SW480 (cell line): ENCODE data around the gene ANGPTL8.

ENCODE experiments used
- DNase-seq: peaks from one replicate; pipeline ENCODE4 v3.0.0-alpha.2; 2016; ENCODE audit warnings: low spot score

Gene ANGPTL8

DNA sequence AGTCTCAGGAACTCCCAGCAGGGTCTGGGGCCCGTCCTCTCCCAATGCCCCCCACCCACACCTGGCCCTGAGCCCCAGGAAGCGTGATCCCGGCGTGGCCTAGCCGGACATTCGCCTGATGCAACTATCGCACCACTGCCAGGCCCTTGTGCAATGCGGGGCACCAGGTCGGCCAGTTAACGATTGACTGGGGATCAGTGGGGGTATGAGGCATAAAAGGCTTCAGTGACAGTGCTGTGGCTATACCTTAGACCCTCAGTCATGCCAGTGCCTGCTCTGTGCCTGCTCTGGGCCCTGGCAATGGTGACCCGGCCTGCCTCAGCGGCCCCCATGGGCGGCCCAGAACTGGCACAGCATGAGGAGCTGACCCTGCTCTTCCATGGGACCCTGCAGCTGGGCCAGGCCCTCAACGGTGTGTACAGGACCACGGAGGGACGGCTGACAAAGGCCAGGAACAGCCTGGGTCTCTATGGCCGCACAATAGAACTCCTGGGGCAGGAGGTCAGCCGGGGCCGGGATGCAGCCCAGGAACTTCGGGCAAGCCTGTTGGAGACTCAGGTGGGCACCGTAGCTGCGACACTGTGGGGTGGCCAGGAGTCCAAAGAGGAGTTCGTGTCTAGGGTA lies at the start of gene ANGPTL8:
Gene ANGPTL8, plus strand, starts transcription at position 243 of the 624 bp plus-strand sequence. Its CDS starts 19 bp downstream, at position 262.
- DNase-seq: no peak

DNA sequence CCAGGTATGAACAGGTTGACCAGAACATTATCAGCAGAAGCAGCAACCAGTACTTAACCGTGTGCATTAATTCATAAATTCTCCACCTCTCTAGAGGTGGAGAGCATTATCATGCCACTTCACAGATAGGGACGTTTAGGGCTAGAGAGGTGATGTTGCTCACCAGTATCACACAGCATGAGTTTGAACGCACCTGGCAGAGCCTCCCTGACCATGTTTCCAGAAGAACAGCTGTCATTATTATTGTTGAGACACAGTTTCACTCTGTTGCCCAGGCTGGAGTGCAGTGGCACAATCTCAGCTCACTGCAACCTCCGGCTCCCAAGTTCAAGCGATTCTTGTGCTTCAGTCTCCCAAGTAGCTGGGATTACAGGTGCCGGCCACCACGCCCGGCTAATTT lies 48.9 kb upstream of the ANGPTL8 start:
- DNase-seq: no peak

DNA sequence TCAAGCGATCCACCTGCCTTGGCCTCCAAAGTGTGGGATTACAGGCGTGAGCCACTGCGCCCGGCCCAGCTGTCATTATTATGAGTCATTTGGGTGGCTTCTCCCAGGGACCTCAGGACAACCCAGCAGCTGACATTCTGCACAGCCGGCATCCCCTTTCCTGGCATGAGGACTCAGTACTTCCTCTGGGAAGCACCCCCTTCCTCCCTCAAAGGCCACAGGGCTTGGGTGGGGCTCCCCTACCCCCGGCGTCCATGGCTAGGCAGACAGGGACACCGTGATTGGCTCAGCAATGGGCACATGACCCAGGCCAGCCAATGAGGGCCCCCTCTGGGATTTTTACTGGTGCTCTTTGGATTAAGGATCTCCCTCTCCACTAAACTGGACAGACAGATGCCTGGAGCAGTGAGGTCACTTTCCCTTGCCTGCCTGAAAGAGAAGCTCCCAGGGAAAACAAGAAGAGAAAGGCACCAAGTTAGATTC lies 48.1 kb upstream of the ANGPTL8 start:
- DNase-seq: peak; percentile 55

GRCh38 chr19:11191934-11192333 lies 47.5 kb upstream of the ANGPTL8 start:
- no peak for DNase-seq

GRCh38 chr19:11192957-11193939 lies 46.2 kb upstream of the ANGPTL8 start:
- DNase-seq: no peak

DNA sequence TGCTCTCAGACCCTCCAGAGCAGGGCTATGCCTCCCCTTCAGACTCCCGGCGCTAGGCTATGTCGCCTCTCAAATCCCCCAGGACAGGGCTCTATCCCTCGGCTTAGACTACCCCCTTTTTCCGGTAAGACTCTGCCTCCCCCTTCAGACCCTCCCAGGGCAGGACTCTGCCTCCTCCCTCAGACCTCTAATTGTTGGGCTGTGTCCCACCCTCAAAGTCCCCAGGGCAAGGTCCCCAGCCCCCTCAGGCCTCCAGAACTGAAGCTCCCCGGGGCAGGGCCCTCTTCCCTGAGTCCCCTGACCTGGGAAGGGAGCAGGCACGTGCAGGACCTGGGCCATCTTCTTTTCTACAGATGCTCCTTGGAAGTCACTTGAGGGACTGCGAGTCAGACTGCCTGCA lies 45.2 kb upstream of the ANGPTL8 start:
- no peak for DNase-seq

GRCh38 chr19:11194656-11195558 lies 44.5 kb upstream of the ANGPTL8 start:
- DNase-seq: no peak

- DNase-seq: no peak
These were observed 43.7 kb upstream of the ANGPTL8 start for GRCh38 chr19:11195681-11196080.

DNA sequence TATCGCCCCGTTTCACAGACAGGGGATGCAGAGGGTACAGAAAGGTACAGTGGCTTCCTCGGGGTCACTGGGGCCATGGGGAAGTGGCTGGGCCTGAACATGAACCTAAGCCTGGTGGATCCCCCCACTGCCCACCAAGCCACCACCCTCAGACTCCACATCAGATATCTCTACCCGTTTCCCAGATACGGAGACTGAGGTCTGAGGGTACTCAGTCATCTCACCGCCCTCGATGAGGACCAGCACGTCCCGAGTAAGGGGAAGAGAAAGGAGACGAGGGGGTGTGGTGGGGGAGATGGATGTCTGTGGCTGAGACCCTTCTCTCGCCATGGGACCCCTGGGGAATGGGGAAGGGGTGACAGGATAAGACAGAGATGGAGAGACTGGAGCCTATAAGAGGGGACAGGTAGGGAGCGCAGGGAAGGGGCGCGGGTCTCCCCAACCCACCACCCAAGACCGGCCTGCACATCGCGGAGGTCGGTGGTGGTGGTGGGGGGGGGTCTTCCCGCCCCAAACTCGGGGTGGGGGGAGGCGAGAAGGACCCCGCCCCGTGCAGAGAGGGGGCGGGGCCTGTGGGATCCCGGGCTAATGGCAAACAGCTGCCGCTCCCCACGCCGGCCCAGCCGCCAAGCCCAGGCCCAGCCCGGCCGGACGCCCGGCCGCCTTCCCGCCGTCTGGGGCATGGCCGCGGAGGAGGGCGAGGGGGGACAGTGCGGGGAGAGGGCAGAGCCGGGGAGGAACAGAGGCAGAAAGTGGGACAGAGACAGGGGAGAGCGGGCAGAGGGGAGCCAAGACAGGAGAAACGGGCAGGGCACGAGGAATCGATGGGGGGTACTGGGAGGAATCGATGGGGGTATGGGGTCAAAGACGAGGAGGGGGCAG lies 42.8 kb upstream of the ANGPTL8 start:
- no peak for DNase-seq

- peak; percentile 90 for DNase-seq
These were observed 41.9 kb upstream of the ANGPTL8 start, which contains the start of gene KANK2 for GRCh38 chr19:11197291-11198174. KANK2 (minus strand) TSS chr19:11197545; CDS start chr19:11194511, 3,034 bp downstream.

DNA sequence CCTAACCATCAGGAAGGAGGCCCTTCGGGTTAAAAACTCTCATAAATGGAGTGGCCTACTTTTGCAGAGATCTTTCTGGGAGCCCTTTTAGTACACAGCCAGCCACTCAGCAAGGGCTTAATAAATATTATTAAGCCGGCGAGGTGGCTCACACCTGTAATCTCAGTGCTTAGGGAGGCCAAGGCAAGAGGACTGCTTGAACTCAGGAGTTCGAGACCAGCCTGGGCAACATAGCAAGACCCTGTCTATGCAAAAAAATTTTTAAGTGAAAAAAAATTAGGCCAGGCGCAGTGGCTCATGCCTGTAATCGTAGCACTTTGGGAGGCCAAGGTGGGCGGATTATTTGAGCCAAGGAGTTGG lies 41.3 kb upstream of the ANGPTL8 start:
- DNase-seq: no peak

DNA sequence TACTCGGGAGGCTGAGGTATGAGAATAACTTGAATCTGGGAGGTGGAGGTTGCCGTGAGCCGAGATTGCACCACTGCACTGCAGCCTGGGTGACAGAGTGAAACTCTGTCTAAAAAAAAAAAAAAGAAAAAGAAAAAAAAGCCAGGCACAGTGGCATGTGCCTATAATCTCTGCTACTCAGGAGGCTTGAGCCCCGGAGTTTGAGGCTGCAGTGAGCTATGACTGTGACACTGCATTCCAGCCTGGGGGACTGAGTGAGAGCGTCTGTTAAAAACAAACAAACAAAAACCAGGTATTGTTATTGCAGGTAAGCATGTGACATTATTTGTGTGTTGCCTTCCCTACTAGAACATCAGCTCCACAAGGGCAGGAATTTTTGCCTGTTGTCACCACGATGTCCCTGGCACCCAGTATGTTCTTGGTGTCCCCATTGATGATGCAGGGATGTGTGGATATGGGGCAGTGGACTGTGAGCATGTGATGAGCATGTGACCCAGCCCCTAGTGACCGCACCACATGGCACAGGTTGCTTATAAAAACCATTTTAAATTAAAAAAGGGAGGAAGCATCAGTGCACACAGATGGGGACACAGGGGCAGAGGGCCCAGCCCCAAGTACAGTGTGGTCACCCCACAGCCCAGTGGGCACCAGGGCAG lies 40.5 kb upstream of the ANGPTL8 start:
- no peak for DNase-seq

GRCh38 chr19:11199517-11199916 lies 39.9 kb upstream of the ANGPTL8 start:
- no peak for DNase-seq

GRCh38 chr19:11200015-11200574 lies 39.3 kb upstream of the ANGPTL8 start:
- no peak for DNase-seq

DNA sequence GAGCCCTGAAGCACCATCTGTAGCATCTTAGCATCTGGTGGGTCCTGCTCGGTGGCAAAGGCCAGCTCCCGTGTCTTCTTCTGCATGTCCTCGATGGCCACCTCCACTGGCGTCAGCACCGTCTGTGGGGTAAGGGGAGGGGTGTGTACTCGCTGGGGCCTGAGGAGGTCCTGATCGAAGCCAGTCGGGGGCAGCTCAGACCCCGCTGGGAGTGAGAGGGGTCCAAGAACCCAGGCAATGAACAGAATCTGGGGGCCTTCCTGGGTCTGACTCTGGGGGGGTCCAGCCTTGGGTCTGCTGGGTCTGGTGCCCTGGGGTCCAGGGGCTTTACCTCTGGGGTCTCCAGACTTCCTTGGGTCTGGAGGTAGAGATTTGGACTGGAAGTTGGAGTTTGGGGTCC lies 38.5 kb upstream of the ANGPTL8 start:
- no peak for DNase-seq

- no peak for DNase-seq
These were observed 37.6 kb upstream of the ANGPTL8 start for GRCh38 chr19:11201791-11202190.

DNA sequence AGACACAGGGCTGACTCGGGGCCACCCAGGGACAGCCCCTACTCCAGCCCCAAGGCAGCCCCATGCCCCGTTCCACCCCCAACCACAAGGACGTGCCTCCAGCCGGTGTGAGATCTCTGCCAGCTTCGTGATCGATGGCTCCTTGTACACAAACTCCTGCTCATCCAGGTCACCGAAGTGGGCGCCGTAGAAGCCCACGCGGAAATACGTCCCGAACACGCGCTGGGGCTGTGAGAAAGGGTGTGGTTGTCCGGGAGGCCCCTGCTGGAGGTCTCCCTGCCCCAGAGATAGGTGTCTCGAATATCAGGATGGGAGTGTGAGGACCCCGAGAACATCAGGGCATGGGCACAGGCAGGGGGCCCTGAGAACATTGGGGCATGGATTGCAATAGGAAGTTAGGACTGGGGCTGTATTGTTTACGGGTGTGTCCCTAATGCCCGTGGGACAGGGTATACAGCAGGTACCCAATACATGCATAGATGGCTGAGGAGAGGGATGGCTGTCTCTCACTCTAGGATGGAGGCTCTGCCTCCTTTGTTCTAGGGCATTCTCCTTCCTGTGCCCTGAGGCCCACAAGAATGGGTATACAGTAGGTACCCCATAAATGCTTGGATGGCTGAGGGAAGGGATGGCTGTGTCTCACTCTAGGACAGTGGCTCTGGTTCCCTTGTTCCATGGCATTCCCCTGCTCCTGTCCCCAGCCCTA lies 36.8 kb upstream of the ANGPTL8 start:
- DNase-seq: no peak
